T-helper 1 cell treated with Interleukin-12 subunit alpha and Interleukin-12 subunit beta and Interleukin-4 antibody, amounts not matched to agents 30 ng/mL and 1 ng/mL, for 36 hours (primary cell): ENCODE measurements around the gene OR8J3. TPM values are rescaled to one million over a fixed set of nuclear protein-coding genes. Genes with fewer than 3 reads are reported as not detected.
"Not testable (repeated sequence)": the region's sequence is repeated elsewhere in the genome, so short reads cannot be mapped to it uniquely, and the experiment has no call there.

Experiments
- intact Hi-C: fragments of 100-400 bp; cut with micrococcal nuclease; formaldehyde crosslinking; loops from one replicate; pipeline ENCODE4 v1.15.1; 2024
- total RNA-seq: library from RNA; stranded (reverse); gene quantifications from 2 replicates; pipeline ENCODE4 v1.2.3, GENCODE V29; 2022

The OR8J3 gene, protein sequence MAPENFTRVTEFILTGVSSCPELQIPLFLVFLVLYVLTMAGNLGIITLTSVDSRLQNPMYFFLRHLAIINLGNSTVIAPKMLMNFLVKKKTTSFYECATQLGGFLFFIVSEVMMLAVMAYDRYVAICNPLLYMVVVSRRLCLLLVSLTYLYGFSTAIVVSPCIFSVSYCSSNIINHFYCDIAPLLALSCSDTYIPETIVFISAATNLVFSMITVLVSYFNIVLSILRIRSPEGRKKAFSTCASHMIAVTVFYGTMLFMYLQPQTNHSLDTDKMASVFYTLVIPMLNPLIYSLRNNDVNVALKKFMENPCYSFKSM
- not detected in 2 replicates for total RNA-seq

DNA sequence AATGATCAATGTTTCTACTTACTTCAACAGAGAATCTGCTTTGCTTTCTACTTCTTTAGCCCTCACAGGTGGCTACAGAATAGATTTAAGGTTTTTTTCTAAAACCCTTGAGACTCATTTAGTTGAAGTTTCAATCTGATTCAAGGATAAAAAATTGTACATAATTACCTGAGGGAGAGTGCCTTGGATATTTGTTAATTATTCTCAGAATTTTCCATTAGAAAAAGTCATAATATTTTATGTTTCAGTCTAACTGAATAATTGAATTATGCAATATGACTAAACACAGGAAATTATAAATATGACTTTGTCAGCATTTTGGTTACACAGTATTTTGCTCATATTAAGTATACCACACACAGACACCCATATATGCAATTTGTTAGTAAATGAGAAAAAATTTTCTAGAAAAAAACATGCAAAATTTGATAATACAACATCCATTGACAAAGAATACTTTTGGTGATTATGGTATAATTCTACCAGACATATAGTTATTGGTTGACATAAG is at the start of gene OR8J3:
Gene OR8J3 (minus strand): TSS at position 51 of the 511 bp plus-strand sequence. CDS start 2,483 bp downstream, outside the sequence.
- intact Hi-C loops: no loop called here

DNA sequence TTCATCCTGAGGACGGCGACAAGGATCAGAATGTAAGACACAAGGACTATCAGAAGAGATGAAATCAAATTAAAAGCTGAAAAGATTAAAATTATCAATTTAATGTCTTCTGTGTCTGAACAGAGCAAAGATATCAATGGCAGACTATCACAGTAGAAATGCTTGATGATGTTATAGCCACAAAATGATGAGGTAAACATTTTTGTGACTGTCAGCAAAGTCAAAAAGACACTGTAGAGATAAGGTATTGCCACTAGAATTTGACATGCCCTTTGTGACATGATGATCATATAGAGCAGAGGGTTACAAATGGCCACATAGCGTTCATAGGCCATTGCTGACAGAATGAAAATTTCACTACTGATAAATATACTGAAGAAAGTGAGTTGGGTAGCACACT is 48.6 kb upstream of the OR8J3 start:
- intact Hi-C loops: no loop called here

DNA sequence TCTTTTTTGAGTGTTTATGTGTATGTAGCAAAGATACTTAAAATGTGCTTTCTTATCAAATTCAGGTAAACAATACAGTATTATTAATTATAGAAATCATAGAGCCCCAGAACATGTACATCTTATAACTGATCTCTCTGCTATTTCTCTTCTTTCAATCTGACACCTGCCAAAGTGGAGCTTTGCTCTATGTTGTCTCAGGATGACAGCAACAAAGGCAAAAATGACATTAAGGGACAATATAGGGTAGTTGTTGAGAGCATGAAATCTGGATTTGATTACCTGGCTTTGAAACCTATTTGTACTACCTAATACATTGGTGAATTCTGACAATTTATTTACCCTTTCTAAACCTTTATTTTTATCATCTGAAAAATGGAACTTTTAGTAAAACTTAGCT is 43.5 kb upstream of the OR8J3 start:
- intact Hi-C loops: no loop called here

DNA sequence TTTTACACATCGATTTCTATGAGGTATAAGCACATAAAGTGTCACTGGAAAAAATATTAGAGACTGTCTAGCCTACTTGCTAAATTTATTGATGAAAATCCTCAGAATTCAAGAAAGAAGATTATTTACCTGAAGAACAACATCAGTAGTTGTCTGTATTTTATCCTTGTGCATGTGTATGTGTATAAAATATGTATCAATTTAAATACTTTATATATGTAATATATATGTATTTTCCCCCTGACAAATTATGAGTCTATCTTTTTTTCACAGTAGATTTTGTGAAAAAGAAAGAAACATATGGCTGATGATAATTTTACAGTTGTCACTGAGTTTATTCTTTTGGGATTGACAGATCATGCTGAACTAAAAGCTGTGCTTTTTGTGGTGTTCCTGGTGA is 36.3 kb upstream of the OR8J3 start, which contains the start of gene OR5J2:
Gene OR5J2 (plus strand): TSS at position 301 of the 400 bp plus-strand sequence. CDS start 0 bp downstream, at position 301.
- intact Hi-C loops: no loop called here

DNA sequence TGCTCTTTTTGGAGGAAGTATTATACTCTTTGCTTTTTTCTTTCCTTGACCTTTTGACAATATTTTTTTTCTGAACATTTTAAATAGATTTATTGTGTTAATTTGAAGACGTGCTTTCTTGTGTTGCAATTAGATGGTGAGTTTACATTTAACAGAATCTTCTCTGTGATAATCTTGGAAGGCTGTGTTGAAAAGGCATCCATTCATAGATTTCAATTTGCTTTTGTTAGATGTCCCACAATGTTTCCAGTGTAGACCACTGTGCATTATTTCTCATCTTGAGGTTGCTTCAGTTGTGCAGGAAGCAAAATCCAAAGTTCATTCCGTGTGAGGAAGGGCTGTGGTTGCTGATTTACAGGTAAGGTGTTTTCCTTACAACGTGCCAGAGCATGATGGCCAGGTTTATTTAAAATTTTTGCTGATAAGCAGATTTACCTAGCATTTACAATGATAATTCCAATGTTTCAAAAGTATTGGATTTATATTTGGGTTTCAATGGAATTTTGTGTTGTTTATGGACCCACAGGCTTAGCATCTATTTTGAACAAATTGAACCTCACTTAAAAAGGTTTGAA is 32.3 kb upstream of the OR8J3 start:
- intact Hi-C loops: loop anchor here (5.0 kb wide), 1 partner anchor 1435 kb away; no protein-coding TSS in a partner anchor

DNA sequence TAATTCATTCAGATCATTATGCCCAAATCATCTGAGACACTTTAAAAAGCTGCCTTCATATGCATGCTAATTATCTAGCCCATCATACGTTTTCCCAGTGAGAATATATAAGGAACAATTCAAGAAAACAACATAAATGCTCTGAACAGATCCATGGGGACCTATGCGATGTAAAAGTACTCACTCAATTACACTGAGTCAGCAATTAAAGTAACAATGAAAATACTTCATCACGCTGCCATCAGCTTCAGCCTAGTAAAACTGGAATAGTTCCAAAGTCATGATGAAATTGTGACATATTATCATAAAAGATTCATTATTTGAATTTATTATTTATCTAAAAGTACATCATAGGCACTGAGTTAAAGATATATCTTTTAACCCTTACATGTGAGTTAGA is 23.8 kb upstream of the OR8J3 start:
- intact Hi-C loops: no loop called here

DNA sequence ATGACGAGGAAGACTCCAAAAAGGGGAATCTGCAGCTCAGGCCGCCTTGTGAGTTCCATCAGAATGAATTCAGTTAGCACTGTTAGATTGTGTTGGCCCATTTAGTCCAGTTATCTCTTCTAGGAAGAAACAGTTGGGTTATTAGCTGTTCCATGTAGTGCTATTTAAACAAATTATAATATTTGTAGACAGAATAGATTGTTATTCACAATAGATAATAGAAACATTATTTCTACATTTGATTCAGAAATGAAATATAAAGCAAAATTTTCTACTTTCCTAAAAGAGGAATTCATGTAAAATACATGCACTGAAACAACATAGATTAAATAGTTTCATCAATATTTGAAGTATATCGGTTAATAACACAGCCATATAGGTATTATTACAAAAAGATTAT is 20.2 kb upstream of the OR8J3 start, which contains the start of gene OR8K5:
Gene OR8K5 (minus strand): TSS at position 101 of the 400 bp plus-strand sequence. CDS start 0 bp downstream, at position 101.
- intact Hi-C loops: no loop called here

- intact Hi-C loops: no loop called here
Observed at GRCh38 chr11:56152333-56152732, 12.3 kb upstream of the OR8J3 start.

- intact Hi-C loops: no loop called here
Observed at GRCh38 chr11:56151376-56151775, 11.4 kb upstream of the OR8J3 start.

DNA sequence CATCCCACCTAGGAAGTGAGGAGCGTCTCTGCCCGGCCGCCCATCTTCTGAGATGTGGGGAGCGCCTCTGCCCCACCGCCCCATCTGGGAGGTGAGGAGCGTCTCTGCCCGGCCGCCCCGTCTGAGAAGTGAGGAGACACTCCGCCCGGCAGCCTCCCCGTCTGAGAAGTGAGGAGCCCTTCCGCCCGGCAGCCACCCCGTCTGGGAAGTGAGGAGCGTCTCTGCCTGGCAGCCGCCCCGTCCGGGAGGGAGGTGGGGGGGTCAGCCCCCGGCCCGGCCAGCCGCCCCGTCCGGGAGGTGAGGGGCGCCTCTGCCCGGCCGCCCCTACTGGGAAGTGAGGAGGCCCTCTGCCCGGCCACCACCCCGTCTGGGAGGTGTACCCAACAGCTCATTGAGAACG is 3.7 kb upstream of the OR8J3 start:
- intact Hi-C loops: not testable (repeated sequence)

DNA sequence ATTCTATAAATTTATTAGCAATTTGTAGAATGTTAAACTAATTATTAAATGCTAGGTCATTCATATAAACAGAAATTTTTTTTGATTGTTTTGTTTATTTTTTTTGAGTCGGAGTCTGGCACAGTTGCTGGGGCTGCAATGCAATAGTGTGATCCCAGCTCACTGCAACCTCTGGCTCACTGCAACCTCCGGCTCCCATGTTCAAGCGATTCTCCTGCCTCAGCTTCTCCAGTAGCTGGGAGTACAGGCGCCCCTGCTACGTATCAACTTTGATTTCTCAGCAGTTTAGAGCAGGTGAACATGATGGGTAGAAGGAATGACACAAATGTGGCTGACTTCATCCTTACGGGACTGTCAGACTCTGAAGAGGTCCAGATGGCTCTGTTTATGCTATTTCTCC is 17.9 kb downstream of the OR8J3 start, which contains the start of gene OR8H3:
Gene OR8H3 (plus strand): TSS at position 301 of the 400 bp plus-strand sequence. CDS start 0 bp downstream, at position 301.
- intact Hi-C loops: no loop called here

- intact Hi-C loops: no loop called here
Observed at GRCh38 chr11:56103210-56103737, 36.7 kb downstream of the OR8J3 start, which contains the start of gene OR8H2. Gene OR8H2, plus strand, starts transcription at chr11:56103687. Its CDS starts 1,356 bp downstream, at chr11:56105043.

GRCh38 chr11:56093008-56093407 is 47.0 kb downstream of the OR8J3 start, which contains the start of gene OR8I2:
Gene OR8I2, plus strand, starts transcription at chr11:56093308. Its CDS starts 0 bp downstream, at chr11:56093308.
- intact Hi-C loops: no loop called here

- intact Hi-C loops: no loop called here
Observed at GRCh38 chr11:56089697-56090096, 50.3 kb downstream of the OR8J3 start.

Other genes with a start within 250 kb of the OR8J3 start
- gene OR5W2, start 225.6 kb downstream of the OR8J3 start, total RNA-seq: not detected in 2 replicates
- not detected in 2 replicates for gene OR5I1, start 203.8 kb downstream of the OR8J3 start, total RNA-seq
- gene OR10AG1, start 170.3 kb downstream of the OR8J3 start, total RNA-seq: not detected in 2 replicates
- not detected in 2 replicates for gene OR5F1, start 145.6 kb downstream of the OR8J3 start, total RNA-seq
- gene OR5AS1, start 112.5 kb downstream of the OR8J3 start, total RNA-seq: not detected in 2 replicates
- not detected in 2 replicates for gene OR8I2, start 46.9 kb downstream of the OR8J3 start, total RNA-seq
- not detected in 2 replicates for gene OR8H2, start 36.5 kb downstream of the OR8J3 start, total RNA-seq
- not detected in 2 replicates for gene OR8H3, start 17.8 kb downstream of the OR8J3 start, total RNA-seq
- not detected in 2 replicates for gene OR8K5, start 20.1 kb upstream of the OR8J3 start, total RNA-seq
- not detected in 2 replicates for gene OR5J2, start 36.4 kb upstream of the OR8J3 start, total RNA-seq
- gene OR5T2, start 94.1 kb upstream of the OR8J3 start, total RNA-seq: not detected in 2 replicates
- not detected in 2 replicates for gene OR5T3, start 112.1 kb upstream of the OR8J3 start, total RNA-seq
- gene OR5T1, start 134.0 kb upstream of the OR8J3 start, total RNA-seq: not detected in 2 replicates
- not detected in 2 replicates for gene OR8H1, start 152.1 kb upstream of the OR8J3 start, total RNA-seq
- gene OR8K3, start 174.9 kb upstream of the OR8J3 start, total RNA-seq: not detected in 2 replicates
- not detected in 2 replicates for gene OR8K1, start 205.8 kb upstream of the OR8J3 start, total RNA-seq
- gene OR8J1, start 214.1 kb upstream of the OR8J3 start, total RNA-seq: not detected in 2 replicates
- not detected in 2 replicates for gene OR8U1, start 235.4 kb upstream of the OR8J3 start, total RNA-seq